ENCODE data around the gene PICALM.

PICALM gene

DNA sequence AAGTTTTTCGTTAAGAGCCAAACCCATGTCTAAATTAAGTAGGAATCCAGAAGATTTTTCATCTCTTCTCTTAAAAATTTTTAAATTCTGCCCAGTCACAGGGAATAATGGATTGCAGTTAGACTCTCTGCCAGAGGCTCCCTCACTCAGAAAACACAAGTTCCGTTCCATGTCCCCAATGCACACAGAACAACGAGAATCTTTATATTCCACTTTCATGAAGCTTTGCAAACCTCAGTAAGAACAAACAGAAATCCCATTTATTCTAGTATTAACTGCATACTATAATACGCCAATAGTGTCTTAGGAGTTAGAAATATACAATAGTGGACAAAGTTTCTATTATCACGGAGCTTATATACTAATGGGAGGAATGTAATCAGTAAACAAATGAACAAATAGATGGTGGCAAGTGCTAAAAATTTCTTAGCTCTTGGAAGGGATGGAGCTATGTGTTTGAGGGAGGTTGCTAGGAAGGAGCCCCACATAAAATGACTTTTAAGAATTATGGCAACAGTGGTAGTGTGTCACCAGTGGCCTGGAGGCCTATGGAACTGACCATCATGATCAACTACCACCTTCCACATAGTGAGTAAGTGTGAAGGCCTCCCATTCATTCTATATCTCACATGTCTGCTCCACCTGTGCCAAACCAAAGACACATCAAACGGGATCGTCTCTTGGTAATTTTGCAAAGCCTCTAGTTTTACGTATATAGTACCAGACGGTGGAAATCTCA, 24.9 kb downstream of the PICALM start:
- TF ChIP-seq, protein P1, sequence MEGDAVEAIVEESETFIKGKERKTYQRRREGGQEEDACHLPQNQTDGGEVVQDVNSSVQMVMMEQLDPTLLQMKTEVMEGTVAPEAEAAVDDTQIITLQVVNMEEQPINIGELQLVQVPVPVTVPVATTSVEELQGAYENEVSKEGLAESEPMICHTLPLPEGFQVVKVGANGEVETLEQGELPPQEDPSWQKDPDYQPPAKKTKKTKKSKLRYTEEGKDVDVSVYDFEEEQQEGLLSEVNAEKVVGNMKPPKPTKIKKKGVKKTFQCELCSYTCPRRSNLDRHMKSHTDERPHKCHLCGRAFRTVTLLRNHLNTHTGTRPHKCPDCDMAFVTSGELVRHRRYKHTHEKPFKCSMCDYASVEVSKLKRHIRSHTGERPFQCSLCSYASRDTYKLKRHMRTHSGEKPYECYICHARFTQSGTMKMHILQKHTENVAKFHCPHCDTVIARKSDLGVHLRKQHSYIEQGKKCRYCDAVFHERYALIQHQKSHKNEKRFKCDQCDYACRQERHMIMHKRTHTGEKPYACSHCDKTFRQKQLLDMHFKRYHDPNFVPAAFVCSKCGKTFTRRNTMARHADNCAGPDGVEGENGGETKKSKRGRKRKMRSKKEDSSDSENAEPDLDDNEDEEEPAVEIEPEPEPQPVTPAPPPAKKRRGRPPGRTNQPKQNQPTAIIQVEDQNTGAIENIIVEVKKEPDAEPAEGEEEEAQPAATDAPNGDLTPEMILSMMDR (conservative IDR thresholded peaks at IDR 0.05) = no peak
- H3K27ac ChIP-seq = no peak overlapping the region

DNA sequence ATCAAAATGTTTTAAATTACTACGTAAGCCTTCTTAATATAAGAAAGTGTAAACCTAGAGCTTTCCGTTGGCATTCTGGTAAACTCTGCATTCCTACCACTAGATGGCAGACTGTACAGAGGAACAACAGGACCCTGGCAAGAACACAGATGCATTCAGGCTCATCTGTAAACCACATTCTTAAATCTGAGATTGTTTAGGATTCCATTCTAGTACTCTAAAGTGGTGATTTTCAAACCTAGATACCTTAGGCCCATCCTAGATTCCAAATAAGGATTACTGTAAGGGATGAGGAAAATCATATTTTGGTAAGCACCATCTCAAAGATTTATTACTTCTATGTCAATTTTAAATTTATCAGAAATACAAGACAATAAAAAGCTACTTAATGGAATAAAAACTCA, 26.9 kb downstream of the PICALM start:
- TF ChIP-seq, protein P1 (conservative IDR thresholded peaks at IDR 0.05) = peak; percentile 96
- H3K27ac ChIP-seq = no peak overlapping the region

DNA sequence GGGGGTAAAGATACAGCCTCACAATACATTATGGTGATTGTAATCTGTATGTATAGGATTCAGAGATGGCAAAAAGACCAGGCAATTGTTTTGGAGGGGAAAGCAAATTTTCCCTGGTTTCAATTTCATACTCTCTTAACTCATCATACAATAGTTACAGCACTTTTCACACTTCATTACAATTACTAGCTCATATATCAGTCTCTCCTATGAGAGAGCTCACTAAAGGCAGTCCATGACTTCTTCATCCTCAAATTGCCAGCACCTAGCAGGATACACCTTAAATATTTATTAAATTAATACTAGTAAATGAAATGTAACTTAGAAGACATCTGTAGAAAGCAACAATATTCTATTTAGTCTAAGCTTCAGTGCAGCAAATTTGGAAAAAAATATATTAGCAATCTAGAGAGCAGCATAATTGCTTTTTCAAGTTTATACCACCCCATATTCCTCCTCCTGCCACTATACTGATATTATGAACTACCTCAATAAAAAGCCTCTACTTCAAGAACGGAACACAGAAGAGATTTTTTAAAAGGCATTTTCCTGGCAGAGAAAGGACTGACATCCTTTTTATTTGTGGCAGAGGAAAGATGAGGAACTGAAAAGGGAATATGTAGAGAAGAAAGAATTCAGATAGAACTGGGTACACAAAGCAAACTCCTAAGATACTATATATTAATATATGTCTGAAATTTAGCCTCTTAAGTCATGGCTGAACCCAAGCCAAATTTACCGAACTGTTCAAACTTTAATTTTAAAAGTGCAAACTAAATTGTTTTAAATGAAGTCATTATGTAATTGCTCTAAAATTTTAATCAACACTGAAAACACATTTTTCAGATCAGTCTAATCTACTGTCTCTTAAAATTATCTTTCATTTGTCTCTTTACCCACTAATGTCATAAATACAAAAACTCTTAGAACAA, 27.7 kb downstream of the PICALM start:
- no peak overlapping the region for H3K27ac ChIP-seq
- TF ChIP-seq, protein P1 (conservative IDR thresholded peaks at IDR 0.05) = no peak

DNA sequence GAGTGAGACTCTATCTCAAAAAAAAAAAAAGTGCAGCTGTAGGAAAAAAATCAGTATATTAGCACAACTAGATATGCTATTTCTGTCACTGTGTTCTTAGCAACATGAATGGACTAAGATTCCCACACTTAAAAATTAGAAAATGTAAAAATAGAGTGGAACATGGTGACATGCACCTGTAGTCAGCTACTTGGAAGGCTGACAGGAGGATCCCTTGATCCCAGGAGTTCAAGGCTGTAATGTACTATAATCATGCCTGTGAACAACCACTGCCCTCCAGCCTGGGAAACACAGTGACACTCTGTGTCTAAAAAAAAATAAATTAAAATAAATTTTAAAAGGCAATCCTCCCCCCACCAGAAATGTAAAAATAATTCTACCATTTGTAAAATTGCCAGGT, 29.8 kb downstream of the PICALM start:
- no peak overlapping the region for H3K27ac ChIP-seq
- TF ChIP-seq, protein P1 (conservative IDR thresholded peaks at IDR 0.05) = no peak

DNA sequence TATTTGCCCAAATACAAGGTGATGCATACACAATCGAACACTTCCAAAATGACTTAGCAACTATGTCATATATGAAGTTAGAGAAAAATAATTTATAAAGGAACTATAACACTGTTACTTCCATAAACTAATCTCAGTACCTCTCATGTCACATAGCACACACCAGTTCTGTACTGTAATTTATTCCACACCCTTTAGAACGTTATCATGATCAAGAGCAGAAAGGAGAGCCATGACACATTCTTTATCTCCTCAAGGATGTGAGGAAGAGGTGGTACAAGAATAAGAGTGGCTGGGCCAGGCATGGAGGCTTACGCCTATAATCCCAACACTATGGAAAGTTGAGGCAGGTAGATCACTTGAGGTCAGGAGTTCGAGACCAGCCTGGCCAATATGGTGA, 31.1 kb downstream of the PICALM start:
- H3K27ac ChIP-seq = no peak overlapping the region
- TF ChIP-seq, protein P1 (conservative IDR thresholded peaks at IDR 0.05) = no peak

DNA sequence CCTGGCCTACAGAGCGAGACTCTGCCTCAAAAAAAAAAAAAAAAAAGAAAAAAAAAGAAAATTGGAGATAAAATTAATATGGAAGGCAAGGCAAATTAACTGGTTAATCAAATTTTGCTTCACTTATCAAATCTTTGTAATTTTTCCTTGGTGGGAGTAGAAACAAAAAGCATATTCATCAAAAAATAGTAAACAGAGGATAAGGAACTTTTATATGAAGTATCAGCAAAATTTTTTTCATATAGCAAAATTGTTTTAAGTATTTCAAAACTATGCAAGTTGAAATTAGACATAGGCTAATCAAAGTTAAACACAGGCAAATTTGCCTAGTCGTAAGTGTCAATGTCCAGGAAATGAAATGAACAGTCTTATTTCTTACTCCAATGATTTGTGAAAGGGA, 33.0 kb downstream of the PICALM start:
- H3K27ac ChIP-seq = no peak overlapping the region
- TF ChIP-seq, protein P1 (conservative IDR thresholded peaks at IDR 0.05) = no peak

DNA sequence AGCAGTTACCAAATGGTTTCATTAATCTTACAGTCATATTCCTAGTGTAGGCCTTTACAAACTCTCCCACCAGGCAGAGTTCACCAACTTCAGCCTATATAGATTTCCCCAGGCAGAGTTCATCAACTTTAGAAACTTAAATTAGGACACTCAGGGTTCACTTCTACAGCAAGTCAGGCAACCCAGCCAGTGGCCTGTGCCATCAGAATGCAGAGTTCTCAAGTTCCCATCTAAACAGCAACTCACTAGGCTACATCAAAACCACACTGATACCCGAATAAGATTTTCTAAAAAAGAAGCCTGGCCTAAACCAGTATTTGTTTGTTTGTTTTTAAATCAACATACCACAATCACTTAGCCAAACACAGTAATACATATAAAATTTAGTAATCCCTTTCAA, 33.7 kb downstream of the PICALM start:
- TF ChIP-seq, protein P1 (conservative IDR thresholded peaks at IDR 0.05) = no peak
- H3K27ac ChIP-seq = peak overlapping the region; percentile 10

All from VCaP (cell line).